Upper lobe of right lung (tissue), 1 donor: ENCODE results near the gene LAMA3. TPM values are rescaled to one million over a fixed set of nuclear protein-coding genes. Genes with fewer than 3 reads are reported as not detected.

Experiments used
- ATAC-seq: fragments of 200-7000 bp; cut with Tn5 transposase; one replicate; pipeline ENCODE4 v1.9.1; 2020; ENCODE audit warnings: mild to moderate bottlenecking, moderate library complexity
- DNase-seq: peaks from one replicate; pipeline ENCODE4 v3.0.0-alpha.2; 2020
- H3K27ac ChIP-seq: fragments of 200-600 bp; one replicate; pipeline ENCODE4 v1.8.0; 2022
- H3K27me3 ChIP-seq: fragments of 200-600 bp; one replicate; pipeline ENCODE4 v1.8.0; 2022; ENCODE audit warnings: mild to moderate bottlenecking
- H3K36me3 ChIP-seq: fragments of 200-600 bp; one replicate; pipeline ENCODE4 v1.8.0; 2022
- H3K4me1 ChIP-seq: fragments of 200-600 bp; one replicate; pipeline ENCODE4 v1.8.0; 2022
- H3K4me3 ChIP-seq: fragments of 200-600 bp; one replicate; pipeline ENCODE4 v1.8.0; 2022; ENCODE audit warnings: mild to moderate bottlenecking
- H3K9me3 ChIP-seq: fragments of 200-600 bp; one replicate; pipeline ENCODE4 v1.8.0; 2022
- CTCF ChIP-seq: fragments of 200-600 bp; IDR thresholded peaks from one replicate; pipeline ENCODE4 v1.8.0; 2022; ENCODE audit warnings: antibody characterized with exemption
- intact Hi-C: fragments of 100-400 bp; cut with DNase I; formaldehyde crosslinking; loops from one replicate; pipeline ENCODE4 v1.11.0; 2022
- total RNA-seq: library from RNA; stranded (reverse); fragmentation: NEBNext Ultra II Directional; extraction: Animal tissue kit (Norgen Biotek cat#: 25700); gene quantifications from one replicate; pipeline ENCODE4 v1.2.1, GENCODE V29; 2021
- donor health status: DM: no; HTN: yes; CAD: no; lungs with severe emphysema.

The LAMA3 gene
- total RNA-seq, 1 donor from 2014 or later = 139 TPM

GRCh38 chr18:23811176-23811575 is 121.9 kb downstream of the LAMA3 start:
- H3K27me3 ChIP-seq = no peaks in the 10 kb centered on the region
- H3K4me1 ChIP-seq = peaks cover 2% of the 10 kb centered on the region
- H3K4me3 ChIP-seq = no peak overlapping the region
- H3K9me3 ChIP-seq = no peaks in the 10 kb centered on the region
- no peak for ATAC-seq
- no peak overlapping the region for H3K27ac ChIP-seq
- no peak for DNase-seq
- no peaks in the 10 kb centered on the region for H3K36me3 ChIP-seq
- no peak for TF ChIP-seq CTCF
- intact Hi-C loops = no loop called here

GRCh38 chr18:23812546-23813440 is 123.5 kb downstream of the LAMA3 start:
- ATAC-seq (peak; percentile 14), DNase-seq (no peak)
- H3K4me3 ChIP-seq = no peak overlapping the region
- peaks cover 2% of the 10 kb centered on the region for H3K4me1 ChIP-seq
- no peaks in the 10 kb centered on the region for H3K36me3 ChIP-seq
- intact Hi-C loops = no loop called here
- no peaks in the 10 kb centered on the region for H3K27me3 ChIP-seq
- no peaks in the 10 kb centered on the region for H3K9me3 ChIP-seq
- peak; percentile 65 for TF ChIP-seq CTCF
- no peak overlapping the region for H3K27ac ChIP-seq

GRCh38 chr18:23814991-23815614 is 125.8 kb downstream of the LAMA3 start:
- intact Hi-C loops = no loop called here
- Histone ChIP-seq H3K9me3 (no peaks in the 10 kb centered on the region), H3K36me3 (no peaks in the 10 kb centered on the region), H3K4me3 (no peak overlapping the region), H3K27me3 (no peaks in the 10 kb centered on the region), H3K4me1 (peaks cover 2% of the 10 kb centered on the region), H3K27ac (no peak overlapping the region)
- TF ChIP-seq CTCF = no peak
- no peak for ATAC-seq
- no peak for DNase-seq

GRCh38 chr18:23816021-23816420 is 126.8 kb downstream of the LAMA3 start:
- intact Hi-C loops = no loop called here
- H3K27me3 ChIP-seq = no peaks in the 10 kb centered on the region
- ATAC-seq (no peak), DNase-seq (no peak)
- no peak for TF ChIP-seq CTCF
- H3K4me1 ChIP-seq = peaks cover 2% of the 10 kb centered on the region
- H3K9me3 ChIP-seq = no peaks in the 10 kb centered on the region
- H3K36me3 ChIP-seq = no peaks in the 10 kb centered on the region
- H3K4me3 ChIP-seq = no peak overlapping the region
- H3K27ac ChIP-seq = no peak overlapping the region

GRCh38 chr18:23816740-23817139 is 127.5 kb downstream of the LAMA3 start:
- H3K27me3 ChIP-seq = no peaks in the 10 kb centered on the region
- H3K9me3 ChIP-seq = no peaks in the 10 kb centered on the region
- no peak overlapping the region for H3K27ac ChIP-seq
- H3K36me3 ChIP-seq = no peaks in the 10 kb centered on the region
- no peak for TF ChIP-seq CTCF
- DNase-seq (no peak), ATAC-seq (peak; percentile 92)
- H3K4me3 ChIP-seq = no peak overlapping the region
- H3K4me1 ChIP-seq = peaks cover 2% of the 10 kb centered on the region
- intact Hi-C loops = no loop called here
